ENCODE measurements around the gene LRMDA. TPM values are rescaled to one million over a fixed set of nuclear protein-coding genes. Genes with fewer than 3 reads are reported as not detected.

Gene LRMDA
- total RNA-seq, 2 experiments from 2014 or later, result not detected

DNA sequence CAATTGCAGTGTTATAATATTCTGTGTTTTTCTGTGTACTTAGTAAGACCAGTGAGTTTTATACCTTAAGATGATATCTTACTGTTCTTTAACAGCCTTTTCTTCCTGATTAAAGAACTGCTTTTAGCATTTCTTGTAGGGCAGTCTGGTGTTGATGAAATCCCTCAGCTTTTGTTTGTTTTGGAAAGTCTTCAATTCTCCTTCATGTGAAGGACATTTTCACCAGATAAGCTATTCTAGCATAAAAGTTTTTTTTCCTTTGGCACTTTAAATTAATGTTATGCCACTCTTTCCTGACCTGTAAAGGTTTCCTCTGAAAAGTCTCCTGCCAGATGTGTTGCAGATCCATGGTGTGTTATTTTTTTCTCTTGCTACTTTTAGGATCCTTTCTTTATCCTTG, 1059.8 kb downstream of the LRMDA start:
- Histone ChIP-seq H4K20me1 (ENCODE audit: insufficient read depth, low read length) (no peaks in the 10 kb centered on the region), H3K27ac (ENCODE audit: low read depth, low read length, poor library complexity, severe bottlenecking) (no peak overlapping the region), H3K4me3 (ENCODE audit: low read depth, low read length, poor library complexity, severe bottlenecking) (no peak overlapping the region), H3K4me1 (ENCODE audit: insufficient read depth, low read length, poor library complexity, severe bottlenecking) (no peaks in the 10 kb centered on the region), H3K79me2 (ENCODE audit: insufficient read depth, low read depth, low read length) (no peaks in the 10 kb centered on the region), H3K9me3 (ENCODE audit: low read length) (peaks cover 5% of the 10 kb centered on the region; the same call in 1 of the 2 replicates), H3K36me3 (ENCODE audit: insufficient read depth, low read length) (no peaks in the 10 kb centered on the region), H3K4me2 (ENCODE audit: low read length) (no peak overlapping the region), H2AFZ (ENCODE audit: low read length) (no peak overlapping the region), H3K9me2 (ENCODE audit: insufficient read depth, low read length) (no peaks in the 10 kb centered on the region)
- ChIA-PET CTCF (ENCODE audit: unreplicated experiment) (no interaction called here), POLR2A (no interaction called here)
- BruUV-seq (replicated peaks), result no TSS peak
- TF ChIP-seq EZH2phosphoT487 (IDR thresholded peaks at IDR 0.05; ENCODE audit: borderline replicate concordance, low read depth, low read length), result no peak
- no peak for DNase-seq (ENCODE audit: low spot score)
- intact Hi-C loops (cut with micrococcal nuclease; ENCODE audit: unreplicated experiment), result no loop called here

DNA sequence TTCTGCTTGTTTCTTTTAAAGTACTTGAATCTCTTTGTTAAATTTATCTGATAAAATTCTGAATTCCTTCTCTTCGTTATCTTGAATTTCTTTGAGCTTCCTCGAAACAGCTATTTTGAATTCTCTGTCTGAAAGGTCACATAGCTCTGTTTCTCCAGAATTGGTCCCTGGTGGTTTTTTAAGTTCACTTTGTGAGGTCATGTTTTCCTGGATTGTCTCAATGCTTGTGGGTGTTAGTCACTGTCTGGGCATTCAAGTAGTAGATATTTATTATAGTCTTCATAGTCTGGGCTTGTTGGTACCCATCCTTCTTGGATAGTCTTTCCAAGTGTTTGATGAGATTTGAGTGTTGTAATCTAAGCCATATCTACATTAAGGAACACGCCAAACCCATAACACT, 1060.6 kb downstream of the LRMDA start:
- intact Hi-C loops (cut with micrococcal nuclease; ENCODE audit: unreplicated experiment), result no loop called here
- no TSS peak for BruUV-seq (replicated peaks)
- H3K4me1 ChIP-seq (ENCODE audit: insufficient read depth, low read length, poor library complexity, severe bottlenecking), result no peaks in the 10 kb centered on the region
- TF ChIP-seq EZH2phosphoT487 (IDR thresholded peaks at IDR 0.05; ENCODE audit: borderline replicate concordance, low read depth, low read length), result no peak
- TF ChIP-seq, protein P1, sequence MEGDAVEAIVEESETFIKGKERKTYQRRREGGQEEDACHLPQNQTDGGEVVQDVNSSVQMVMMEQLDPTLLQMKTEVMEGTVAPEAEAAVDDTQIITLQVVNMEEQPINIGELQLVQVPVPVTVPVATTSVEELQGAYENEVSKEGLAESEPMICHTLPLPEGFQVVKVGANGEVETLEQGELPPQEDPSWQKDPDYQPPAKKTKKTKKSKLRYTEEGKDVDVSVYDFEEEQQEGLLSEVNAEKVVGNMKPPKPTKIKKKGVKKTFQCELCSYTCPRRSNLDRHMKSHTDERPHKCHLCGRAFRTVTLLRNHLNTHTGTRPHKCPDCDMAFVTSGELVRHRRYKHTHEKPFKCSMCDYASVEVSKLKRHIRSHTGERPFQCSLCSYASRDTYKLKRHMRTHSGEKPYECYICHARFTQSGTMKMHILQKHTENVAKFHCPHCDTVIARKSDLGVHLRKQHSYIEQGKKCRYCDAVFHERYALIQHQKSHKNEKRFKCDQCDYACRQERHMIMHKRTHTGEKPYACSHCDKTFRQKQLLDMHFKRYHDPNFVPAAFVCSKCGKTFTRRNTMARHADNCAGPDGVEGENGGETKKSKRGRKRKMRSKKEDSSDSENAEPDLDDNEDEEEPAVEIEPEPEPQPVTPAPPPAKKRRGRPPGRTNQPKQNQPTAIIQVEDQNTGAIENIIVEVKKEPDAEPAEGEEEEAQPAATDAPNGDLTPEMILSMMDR (conservative IDR thresholded peaks at IDR 0.05; ENCODE audit: low read length), result no peak
- no peak overlapping the region for H2AFZ ChIP-seq (ENCODE audit: low read length)
- POLR2A ChIA-PET, result no interaction called here
- no peaks in the 10 kb centered on the region for H3K9me2 ChIP-seq (ENCODE audit: insufficient read depth, low read length)
- no peak overlapping the region for H3K4me2 ChIP-seq (ENCODE audit: low read length)
- H3K9me3 ChIP-seq (ENCODE audit: low read length), result peaks cover 5% of the 10 kb centered on the region; the same call in 1 of the 2 replicates
- H3K36me3 ChIP-seq (ENCODE audit: insufficient read depth, low read length), result no peaks in the 10 kb centered on the region
- CTCF ChIA-PET (ENCODE audit: unreplicated experiment), result no interaction called here
- DNase-seq (ENCODE audit: low spot score), result no peak
- H3K27ac ChIP-seq (ENCODE audit: low read depth, low read length, poor library complexity, severe bottlenecking), result no peak overlapping the region
- H3K79me2 ChIP-seq (ENCODE audit: insufficient read depth, low read depth, low read length), result no peaks in the 10 kb centered on the region
- no peaks in the 10 kb centered on the region for H4K20me1 ChIP-seq (ENCODE audit: insufficient read depth, low read length)
- H3K4me3 ChIP-seq (ENCODE audit: low read depth, low read length, poor library complexity, severe bottlenecking), result no peak overlapping the region

DNA sequence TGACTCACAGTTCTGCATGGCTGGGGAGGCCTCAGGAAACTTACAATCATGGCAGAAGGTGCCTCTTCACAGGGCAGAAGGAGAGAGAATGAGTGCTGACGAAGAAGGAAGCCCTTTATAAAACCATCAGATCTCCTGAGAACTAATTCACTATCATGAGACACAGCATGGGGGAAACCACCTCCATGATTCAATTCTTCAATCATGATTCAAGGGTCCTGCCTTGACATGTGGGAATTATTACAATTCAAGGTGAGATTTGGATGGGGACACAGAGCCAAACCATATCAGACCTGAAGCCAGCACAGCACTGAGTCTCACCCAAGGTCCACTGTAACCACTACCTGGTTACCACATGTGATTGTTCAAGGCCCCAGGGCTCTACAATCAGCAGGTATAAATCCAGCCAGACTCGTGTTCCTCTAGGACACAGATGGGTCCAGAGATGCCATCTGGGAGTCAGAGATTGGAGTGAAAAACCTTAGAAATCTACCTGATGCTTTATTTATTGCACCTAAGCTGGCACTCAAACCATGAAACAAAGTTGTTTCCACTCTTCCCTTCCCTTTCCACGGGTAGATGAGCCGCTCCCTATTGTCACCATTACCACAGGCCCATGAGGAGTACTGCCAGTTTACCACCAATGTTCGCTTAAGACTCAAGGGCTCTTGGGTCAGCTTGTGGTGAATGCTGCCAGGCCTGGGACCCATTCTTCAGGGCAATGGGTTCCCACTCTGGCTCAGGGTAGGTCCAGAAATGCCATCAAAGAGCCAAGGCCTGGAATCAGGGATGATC, 1061.5 kb downstream of the LRMDA start:
- peaks cover 5% of the 10 kb centered on the region; the same call in 1 of the 2 replicates for H3K9me3 ChIP-seq (ENCODE audit: low read length)
- no peak for DNase-seq (ENCODE audit: low spot score)
- no TSS peak for BruUV-seq (replicated peaks)
- H3K4me1 ChIP-seq (ENCODE audit: insufficient read depth, low read length, poor library complexity, severe bottlenecking), result no peaks in the 10 kb centered on the region
- H3K9me2 ChIP-seq (ENCODE audit: insufficient read depth, low read length), result no peaks in the 10 kb centered on the region
- POLR2A ChIA-PET, result interaction anchor here (0.9 kb wide), 1 partner anchor 13 kb away, joined by 4 read pairs; no protein-coding TSS in a partner anchor
- H3K27ac ChIP-seq (ENCODE audit: low read depth, low read length, poor library complexity, severe bottlenecking), result no peak overlapping the region
- intact Hi-C loops (cut with micrococcal nuclease; ENCODE audit: unreplicated experiment), result no loop called here
- no peaks in the 10 kb centered on the region for H4K20me1 ChIP-seq (ENCODE audit: insufficient read depth, low read length)
- H3K79me2 ChIP-seq (ENCODE audit: insufficient read depth, low read depth, low read length), result no peaks in the 10 kb centered on the region
- no peak overlapping the region for H2AFZ ChIP-seq (ENCODE audit: low read length)
- H3K36me3 ChIP-seq (ENCODE audit: insufficient read depth, low read length), result no peaks in the 10 kb centered on the region
- H3K4me2 ChIP-seq (ENCODE audit: low read length), result no peak overlapping the region
- no peak for TF ChIP-seq EZH2phosphoT487 (IDR thresholded peaks at IDR 0.05; ENCODE audit: borderline replicate concordance, low read depth, low read length)
- TF ChIP-seq, protein P1 (conservative IDR thresholded peaks at IDR 0.05; ENCODE audit: low read length), result no peak
- CTCF ChIA-PET (ENCODE audit: unreplicated experiment), result no interaction called here
- H3K4me3 ChIP-seq (ENCODE audit: low read depth, low read length, poor library complexity, severe bottlenecking), result no peak overlapping the region

Data from OCI-LY7 (cell line).